PC-3 (cell line): Measurements from ENCODE around the gene ABCC2. TPM values are rescaled to one million over a fixed set of nuclear protein-coding genes. Genes with fewer than 3 reads are reported as not detected.

Source experiments
- ATAC-seq: fragments of 200-7000 bp; cut with Tn5 transposase; 2 replicates; pipeline ENCODE4 v1.9.1; 2020; ENCODE audit warnings: mild to moderate bottlenecking, moderate library complexity
- BruUV-seq: library from RNA; stranded (reverse); fragments of 400-500 nt; replicated peaks from 2 replicates; lab custom pipeline; 2021; lab: Mats Ljungman, UMichigan
- CTCF ChIA-PET: fragments of 300-600 bp; sonication (Branson Sonifier 250); formaldehyde crosslinking; loops from one replicate; lab custom pipeline; 2022; ENCODE audit warnings: antibody characterized with exemption; lab: Charles Lee
- POLR2A ChIA-PET: fragments of 300-600 bp; sonication (Branson Sonifier 250); formaldehyde crosslinking; loops from one replicate; lab custom pipeline; 2022; ENCODE audit warnings: antibody characterized with exemption; ENCODE audit not compliant: unreplicated experiment; lab: Charles Lee
- DNase-seq: peaks from one replicate; pipeline ENCODE4 v3.0.0-alpha.2; 2015
- H2AFZ ChIP-seq: fragments of 300-600 bp; sonication (generic); 2 replicates; pipeline ENCODE4 v1.6.0; 2016; ENCODE audit warnings: antibody characterized with exemption, low read length
- H3F3A ChIP-seq: fragments of 300-600 bp; sonication (generic); one replicate; pipeline ENCODE4 v1.6.0; 2017; ENCODE audit warnings: antibody characterized with exemption, low read length, control low read depth, mild to moderate bottlenecking; ENCODE audit not compliant: unreplicated experiment
- H3K27ac ChIP-seq: fragments of 300-600 bp; sonication (generic); 2 replicates; pipeline ENCODE4 v1.5.1; 2016; ENCODE audit warnings: mild to moderate bottlenecking, low read length
- H3K27me3 ChIP-seq: fragments of 300-600 bp; sonication (generic); 2 replicates; pipeline ENCODE4 v1.6.1; 2016; ENCODE audit warnings: low read length, mixed read lengths
- H3K36me3 ChIP-seq: fragments of 300-600 bp; sonication (generic); 2 replicates; pipeline ENCODE4 v1.6.1; 2016; ENCODE audit warnings: low read depth, mixed run types, low read length, mixed read lengths
- H3K4me1 ChIP-seq: fragments of 300-600 bp; sonication (generic); 2 replicates; pipeline ENCODE4 v1.5.1; 2016; ENCODE audit warnings: low read length; ENCODE audit not compliant: insufficient read depth
- H3K4me2 ChIP-seq: fragments of 300-600 bp; sonication (generic); 2 replicates; pipeline ENCODE4 v1.6.0; 2016; ENCODE audit warnings: low read length
- H3K4me3 ChIP-seq: fragments of 300-600 bp; sonication (generic); 2 replicates; pipeline ENCODE4 v1.5.1; 2016; ENCODE audit warnings: mild to moderate bottlenecking, low read length, mixed read lengths
- H3K79me2 ChIP-seq: fragments of 300-600 bp; sonication (generic); 2 replicates; pipeline ENCODE4 v1.6.1; 2017; ENCODE audit warnings: low read length, mixed read lengths
- H3K9ac ChIP-seq: fragments of 300-600 bp; sonication (generic); 2 replicates; pipeline ENCODE4 v1.6.0; 2016; ENCODE audit warnings: mild to moderate bottlenecking, low read length
- H3K9me2 ChIP-seq: fragments of 300-600 bp; sonication (generic); replicated peaks from 2 replicates; pipeline ENCODE4 v1.6.1; 2016; ENCODE audit warnings: mixed run types, low read length, mixed read lengths
- H3K9me3 ChIP-seq: fragments of 300-600 bp; sonication (generic); 2 replicates; pipeline ENCODE4 v1.6.1; 2016; ENCODE audit warnings: low read length, mixed read lengths
- H4K20me1 ChIP-seq: fragments of 300-600 bp; sonication (generic); 2 replicates; pipeline ENCODE4 v1.6.1; 2016; ENCODE audit warnings: low read length, mixed read lengths
- EZH2 ChIP-seq: fragments of 300-600 bp; sonication (generic); IDR thresholded peaks from one replicate; pipeline ENCODE4 v1.6.1; 2017; ENCODE audit warnings: antibody characterized with exemption, mild to moderate bottlenecking, low read length; ENCODE audit not compliant: unreplicated experiment
- EZH2phosphoT487 ChIP-seq: fragments of 300-600 bp; sonication (generic); IDR thresholded peaks from 2 replicates; pipeline ENCODE4 v1.6.1; 2018; ENCODE audit warnings: mild to moderate bottlenecking, antibody characterized with exemption, low read length, borderline replicate concordance
- intact Hi-C: fragments of 100-400 bp; cut with micrococcal nuclease; formaldehyde crosslinking; loops from 2 replicates; pipeline ENCODE4 v1.9.0; 2023
- total RNA-seq: library from RNA; depleted of rRNA; stranded (reverse); fragments of >200 nt; gene quantifications from 2 replicates; pipeline ENCODE4 v1.2.3, GENCODE V29; 2014
- TF ChIP-seq, protein P1 (sequence below): fragments of 300-600 bp; sonication (generic); conservative IDR thresholded peaks from 2 replicates; pipeline ENCODE4 v1.5.1; 2017; ENCODE audit warnings: antibody characterized with exemption, low read depth, mild to moderate bottlenecking, low read length

ABCC2 gene
- total RNA-seq, 1 experiment from 2014 or later: 2.4 TPM

DNA sequence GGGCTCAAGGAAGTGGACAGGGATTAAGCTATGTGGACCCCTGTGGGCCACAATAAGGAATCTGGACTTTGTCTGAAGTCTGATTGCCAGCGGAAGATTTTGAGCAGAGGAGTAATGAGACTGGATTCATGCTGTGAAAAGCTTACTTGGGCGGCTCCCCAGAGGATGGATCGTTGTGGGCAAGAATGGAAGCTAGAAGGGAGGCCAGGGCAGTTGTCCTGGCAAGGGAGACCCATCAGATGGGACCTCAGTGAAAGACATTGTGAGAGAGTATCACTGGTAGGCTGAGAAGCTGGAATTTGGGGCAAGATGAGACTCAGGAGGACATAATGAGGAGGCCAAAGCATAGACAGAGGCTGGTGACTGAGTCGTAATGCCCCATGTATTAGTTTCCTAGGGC is 15.6 kb downstream of the ABCC2 start:
- no peaks in the 10 kb centered on the region for H3K9me3 ChIP-seq
- H3K4me3 ChIP-seq: no peak overlapping the region
- H3K4me2 ChIP-seq: no peak overlapping the region
- H3K27ac ChIP-seq: no peak overlapping the region
- no peaks in the 10 kb centered on the region for H3K36me3 ChIP-seq
- no peaks in the 10 kb centered on the region for H3K9me2 ChIP-seq
- intact Hi-C loops: no loop called here
- no peaks in the 10 kb centered on the region for H3K27me3 ChIP-seq
- no TSS peak for BruUV-seq
- no peaks in the 10 kb centered on the region for H4K20me1 ChIP-seq
- no peaks in the 10 kb centered on the region for H3K79me2 ChIP-seq
- DNase-seq (no peak), ATAC-seq (no peak)
- H3K4me1 ChIP-seq: no peaks in the 10 kb centered on the region
- POLR2A ChIA-PET: no interaction called here
- CTCF ChIA-PET: no interaction called here
- H3K9ac ChIP-seq: no peak overlapping the region
- H3F3A ChIP-seq: no peaks in the 10 kb centered on the region
- TF ChIP-seq EZH2: no peak
- TF ChIP-seq EZH2phosphoT487: no peak
- TF ChIP-seq, protein P1, sequence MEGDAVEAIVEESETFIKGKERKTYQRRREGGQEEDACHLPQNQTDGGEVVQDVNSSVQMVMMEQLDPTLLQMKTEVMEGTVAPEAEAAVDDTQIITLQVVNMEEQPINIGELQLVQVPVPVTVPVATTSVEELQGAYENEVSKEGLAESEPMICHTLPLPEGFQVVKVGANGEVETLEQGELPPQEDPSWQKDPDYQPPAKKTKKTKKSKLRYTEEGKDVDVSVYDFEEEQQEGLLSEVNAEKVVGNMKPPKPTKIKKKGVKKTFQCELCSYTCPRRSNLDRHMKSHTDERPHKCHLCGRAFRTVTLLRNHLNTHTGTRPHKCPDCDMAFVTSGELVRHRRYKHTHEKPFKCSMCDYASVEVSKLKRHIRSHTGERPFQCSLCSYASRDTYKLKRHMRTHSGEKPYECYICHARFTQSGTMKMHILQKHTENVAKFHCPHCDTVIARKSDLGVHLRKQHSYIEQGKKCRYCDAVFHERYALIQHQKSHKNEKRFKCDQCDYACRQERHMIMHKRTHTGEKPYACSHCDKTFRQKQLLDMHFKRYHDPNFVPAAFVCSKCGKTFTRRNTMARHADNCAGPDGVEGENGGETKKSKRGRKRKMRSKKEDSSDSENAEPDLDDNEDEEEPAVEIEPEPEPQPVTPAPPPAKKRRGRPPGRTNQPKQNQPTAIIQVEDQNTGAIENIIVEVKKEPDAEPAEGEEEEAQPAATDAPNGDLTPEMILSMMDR: no peak
- no peak overlapping the region for H2AFZ ChIP-seq

DNA sequence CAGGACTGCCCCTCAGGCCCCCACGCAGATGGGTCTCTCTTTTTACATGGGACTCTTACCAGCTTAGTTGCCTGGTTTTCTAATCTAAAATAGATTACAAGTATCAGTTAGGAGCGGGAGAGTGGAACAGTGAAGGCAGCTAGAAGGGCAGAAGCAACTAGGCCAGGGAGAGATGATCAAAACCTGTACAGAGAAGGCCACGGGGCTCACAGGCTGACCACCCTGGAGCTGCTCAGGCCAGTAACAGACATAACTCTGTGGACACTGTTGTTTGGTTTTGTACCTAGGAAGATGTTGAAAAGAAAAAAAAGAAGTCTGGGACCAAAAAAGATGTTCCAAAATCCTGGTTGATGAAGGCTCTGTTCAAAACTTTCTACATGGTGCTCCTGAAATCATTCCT is 16.5 kb downstream of the ABCC2 start:
- Histone ChIP-seq H3K4me1 (no peaks in the 10 kb centered on the region), H3K27ac (no peak overlapping the region), H3K9me2 (no peaks in the 10 kb centered on the region), H3K36me3 (no peaks in the 10 kb centered on the region), H3F3A (no peaks in the 10 kb centered on the region), H3K9ac (no peak overlapping the region), H2AFZ (no peak overlapping the region), H3K4me2 (no peak overlapping the region), H3K27me3 (no peaks in the 10 kb centered on the region), H3K4me3 (no peak overlapping the region), H3K9me3 (no peaks in the 10 kb centered on the region), H4K20me1 (no peaks in the 10 kb centered on the region), H3K79me2 (no peaks in the 10 kb centered on the region)
- ChIA-PET CTCF (no interaction called here), POLR2A (no interaction called here)
- TF ChIP-seq, protein P1: no peak
- TF ChIP-seq EZH2: no peak
- no peak for TF ChIP-seq EZH2phosphoT487
- ATAC-seq (no peak), DNase-seq (no peak)
- no TSS peak for BruUV-seq
- intact Hi-C loops: no loop called here

DNA sequence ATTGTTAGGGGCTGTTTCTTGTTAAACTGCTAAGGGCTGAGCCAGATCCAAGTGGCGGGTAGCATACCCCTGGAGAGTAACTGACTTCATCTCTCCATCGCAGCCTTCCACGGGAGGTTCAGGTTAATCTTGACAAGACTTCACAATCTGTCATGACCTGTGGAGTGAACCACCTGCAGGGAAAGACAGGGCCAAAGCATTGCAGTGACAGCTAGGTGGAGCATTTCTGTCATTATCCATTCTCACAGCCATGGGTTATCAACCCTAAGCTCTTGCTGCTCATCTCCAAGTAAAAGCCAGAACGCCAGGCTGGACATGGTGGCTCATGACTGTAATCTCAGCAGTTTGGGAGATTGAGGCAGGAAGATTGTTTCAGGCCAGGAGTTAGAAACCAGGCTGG is 17.2 kb downstream of the ABCC2 start:
- no TSS peak for BruUV-seq
- no peak for ATAC-seq

More for the DNA sequence above, 17.2 kb downstream of the ABCC2 start:
- H3K27me3 ChIP-seq: no peaks in the 10 kb centered on the region
- H3K27ac ChIP-seq: no peak overlapping the region
- H3K4me1 ChIP-seq: no peaks in the 10 kb centered on the region
- H3K4me2 ChIP-seq: no peak overlapping the region
- DNase-seq: no peak
- intact Hi-C loops: no loop called here
- ChIA-PET CTCF (interaction anchor here (1.0 kb wide), 1 partner anchor 46 kb away, joined by 3 read pairs; no protein-coding TSS in a partner anchor), POLR2A (no interaction called here)
- no peaks in the 10 kb centered on the region for H3K9me2 ChIP-seq
- TF ChIP-seq EZH2phosphoT487: no peak
- no peak for TF ChIP-seq EZH2
- TF ChIP-seq, protein P1: no peak
- no peak overlapping the region for H3K4me3 ChIP-seq
- H4K20me1 ChIP-seq: no peaks in the 10 kb centered on the region
- no peak overlapping the region for H3K9ac ChIP-seq
- no peaks in the 10 kb centered on the region for H3K36me3 ChIP-seq
- H3K79me2 ChIP-seq: no peaks in the 10 kb centered on the region
- H3K9me3 ChIP-seq: no peaks in the 10 kb centered on the region
- no peak overlapping the region for H2AFZ ChIP-seq
- H3F3A ChIP-seq: no peaks in the 10 kb centered on the region
